ENCODE data around the gene KRT7. TPM values are rescaled to one million over a fixed set of nuclear protein-coding genes. Genes with fewer than 3 reads are reported as not detected.

Gene KRT7
- total and polyA plus RNA-seq, 4 donors = 0.37 to 9.9 (median 7.0) TPM

GRCh38 chr12:52284562-52285171 is 51.6 kb downstream of the KRT7 start (continued):
- TF ChIP-seq ZBTB33 (IDR thresholded peaks at IDR 0.05) = no peak

- no peak for TF ChIP-seq GABPA (IDR thresholded peaks at IDR 0.05 in 1 of 2, conservative IDR thresholded peaks at IDR 0.05 in 1 of 2)
- no peak for TF ChIP-seq ATF3 (IDR thresholded peaks at IDR 0.05)
- no peak for TF ChIP-seq MAX (IDR thresholded peaks at IDR 0.05)
- no peak for TF ChIP-seq REST (IDR thresholded peaks at IDR 0.05)
- TF ChIP-seq SP1 (IDR thresholded peaks at IDR 0.05) = no peak
- no peak for TF ChIP-seq FOXA2 (IDR thresholded peaks at IDR 0.05)
- no peak for TF ChIP-seq RAD21 (IDR thresholded peaks at IDR 0.05)
- no peak for TF ChIP-seq HNF4G (IDR thresholded peaks at IDR 0.05)
- no peak for TF ChIP-seq RXRA (IDR thresholded peaks at IDR 0.05)
- TF ChIP-seq CTCF (IDR thresholded peaks at IDR 0.05; ENCODE audit: low read depth, low read length, missing input control) = no peak
- Histone ChIP-seq H3K4me3 (ENCODE audit: low read depth in 1 of 3, low read length in 3 of 3) (no peak overlapping the region), H3K36me3 (ENCODE audit: control insufficient read depth in 4 of 4, insufficient read depth in 3 of 4, low read depth in 1 of 4, low read length in 3 of 4) (no peaks in the 10 kb centered on the region), H3K9me3 (ENCODE audit: control insufficient read depth in 4 of 4, low read length in 3 of 4) (no peaks in the 10 kb centered on the region), H3K4me1 (ENCODE audit: control insufficient read depth in 4 of 4, insufficient read depth in 4 of 4, low read length in 3 of 4) (no peaks in the 10 kb centered on the region), H3K27me3 (ENCODE audit: control insufficient read depth in 4 of 4, insufficient read depth in 4 of 4, low read length in 3 of 4) (no peaks in the 10 kb centered on the region), H3K27ac (ENCODE audit: low read depth in 1 of 2, low read length in 2 of 2) (no peak overlapping the region), H3K9ac (ENCODE audit: low read depth in 1 of 2, low read length in 2 of 2) (no peak overlapping the region)
- 93% methylated on average over 2 of the region's 2 CpGs for WGBS
- DNase-seq (ENCODE audit: low spot score) = no peak
Observed at GRCh38 chr12:52285172-52285745, 52.2 kb downstream of the KRT7 start.

Measured in liver (tissue), 9 donors.